Amniotic stem cell (primary cell): ENCODE measurements around the gene LHX5.

ENCODE experiments used
- DNase-seq: peaks from one replicate; lab custom pipeline; 2025; lab: John Stamatoyannopoulos, UW

Gene LHX5

DNA sequence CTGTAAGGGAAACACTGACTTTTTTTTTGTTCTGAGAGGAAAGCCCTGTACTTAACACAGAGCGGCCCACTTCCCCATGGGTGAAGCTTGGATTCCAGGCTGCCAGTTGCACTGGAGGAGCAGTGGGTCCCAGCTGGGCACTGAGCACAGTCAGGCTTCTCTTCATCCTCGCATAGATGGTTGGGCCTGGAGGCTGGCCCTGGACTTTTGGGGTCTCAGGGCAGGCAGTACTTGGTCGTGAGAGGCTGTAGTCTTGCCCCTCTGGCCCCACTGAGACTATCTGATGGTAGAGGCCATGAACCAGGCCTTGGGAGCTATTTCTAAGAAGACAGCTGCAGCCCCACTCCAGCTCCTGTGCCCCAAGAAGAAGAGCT, 6.2 kb upstream of the LHX5 start:
- DNase-seq, result no peak

GRCh38 chr12:113477171-113477841, 5.6 kb upstream of the LHX5 start:
- no peak for DNase-seq

GRCh38 chr12:113476176-113476986, 4.7 kb upstream of the LHX5 start:
- DNase-seq, result no peak

- DNase-seq, result no peak
Measured at GRCh38 chr12:113475451-113476175, 3.9 kb upstream of the LHX5 start.

DNA sequence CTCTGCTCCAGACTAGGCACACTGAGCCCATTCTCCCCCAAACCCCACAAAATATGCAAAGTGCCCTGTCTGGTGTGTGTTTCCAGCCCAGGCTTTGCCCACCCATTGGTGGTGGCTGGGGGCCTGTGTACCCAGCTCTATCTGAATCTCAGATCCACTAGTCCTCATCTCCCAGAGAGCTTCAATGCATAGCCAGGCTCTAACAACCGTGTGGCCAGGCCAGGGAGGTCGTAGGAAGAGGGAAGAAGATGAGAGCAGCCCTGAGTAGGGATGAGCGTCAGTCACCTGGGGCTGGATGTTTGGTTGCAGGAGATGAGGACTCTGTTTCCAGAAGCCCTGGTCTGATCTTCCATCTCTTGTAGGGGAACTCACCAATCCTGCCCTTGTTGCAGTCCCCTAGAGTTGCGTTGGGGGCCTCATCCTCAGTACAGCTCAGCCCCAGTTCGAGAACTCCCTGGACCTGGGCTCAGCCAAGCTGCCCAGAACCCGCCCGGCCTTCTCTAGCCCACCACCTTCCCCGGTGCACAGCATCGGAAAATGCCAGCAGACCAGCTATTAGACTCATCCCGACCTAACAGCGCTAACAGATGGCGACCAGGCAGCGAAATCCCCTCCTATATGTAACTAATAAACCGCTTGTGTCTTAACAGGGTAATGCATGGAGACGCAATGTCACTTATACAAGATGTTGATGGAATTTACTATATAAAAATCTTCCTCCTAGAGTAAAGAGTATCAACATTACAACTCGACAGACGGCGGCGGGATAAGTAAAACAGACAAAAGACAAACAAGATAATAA, 3.2 kb upstream of the LHX5 start:
- DNase-seq, result no peak

GRCh38 chr12:113473942-113474341, 2.3 kb upstream of the LHX5 start:
- DNase-seq, result no peak

DNA sequence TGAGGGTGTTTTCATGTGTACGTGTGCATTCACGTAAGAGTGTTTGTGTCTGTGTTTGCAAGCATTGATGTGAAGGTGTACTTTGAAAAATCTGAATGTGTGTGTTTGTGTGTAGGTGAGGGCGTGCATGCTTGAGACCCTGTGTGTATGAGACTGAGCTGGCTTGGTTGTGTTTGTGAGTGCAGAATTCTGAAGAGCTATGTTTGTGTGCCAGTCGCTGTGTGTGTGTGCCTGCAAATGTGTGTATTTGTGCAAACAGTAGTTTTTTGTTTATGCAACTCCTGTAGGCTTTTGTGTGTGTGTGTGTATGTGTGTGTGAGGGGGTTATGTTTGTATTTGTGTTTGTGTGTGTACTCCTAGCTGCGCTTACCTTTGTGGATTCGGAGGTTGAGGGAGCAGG, 1.7 kb upstream of the LHX5 start:
- DNase-seq, result no peak

GRCh38 chr12:113472191-113473121, 785 bp upstream of the LHX5 start:
- DNase-seq, result no peak

DNA sequence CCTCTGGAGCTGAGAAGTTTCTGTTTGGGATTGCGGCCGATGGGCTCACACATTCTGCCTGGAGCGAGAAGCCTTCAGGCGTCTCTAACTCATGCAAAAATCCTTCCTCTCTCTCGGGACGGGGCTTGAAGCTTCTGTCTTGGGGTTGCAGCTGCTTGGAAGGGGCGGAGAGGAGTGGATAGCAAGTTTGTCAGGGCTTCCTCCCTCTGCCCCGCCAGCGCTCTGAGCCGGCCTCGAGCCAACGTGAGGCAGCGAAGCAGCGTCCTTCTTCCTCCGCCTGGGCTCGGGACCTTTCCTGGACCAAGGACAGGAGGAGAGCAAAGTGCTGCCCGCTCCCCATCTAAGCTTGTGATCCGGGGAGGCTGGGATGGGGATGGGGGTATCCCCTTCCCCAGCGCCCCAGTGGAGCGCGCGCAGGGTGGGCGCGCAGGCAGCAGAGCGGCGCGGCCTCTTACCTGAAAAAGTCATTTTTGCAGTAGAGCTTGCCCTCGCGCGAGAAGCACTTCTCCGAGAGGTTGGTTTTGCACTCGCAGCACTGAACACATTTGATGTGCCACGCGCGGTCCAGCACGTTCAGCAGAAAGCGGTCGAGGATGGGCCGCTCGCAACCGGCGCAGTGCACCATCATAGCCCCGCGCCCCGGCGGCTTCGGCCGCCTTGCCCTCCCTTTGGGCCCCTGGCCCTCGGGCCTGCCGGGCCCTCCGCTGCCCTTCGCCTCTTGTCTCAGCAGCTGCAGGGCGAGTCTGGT, 626 bp downstream of the LHX5 start:
- no peak for DNase-seq

DNA sequence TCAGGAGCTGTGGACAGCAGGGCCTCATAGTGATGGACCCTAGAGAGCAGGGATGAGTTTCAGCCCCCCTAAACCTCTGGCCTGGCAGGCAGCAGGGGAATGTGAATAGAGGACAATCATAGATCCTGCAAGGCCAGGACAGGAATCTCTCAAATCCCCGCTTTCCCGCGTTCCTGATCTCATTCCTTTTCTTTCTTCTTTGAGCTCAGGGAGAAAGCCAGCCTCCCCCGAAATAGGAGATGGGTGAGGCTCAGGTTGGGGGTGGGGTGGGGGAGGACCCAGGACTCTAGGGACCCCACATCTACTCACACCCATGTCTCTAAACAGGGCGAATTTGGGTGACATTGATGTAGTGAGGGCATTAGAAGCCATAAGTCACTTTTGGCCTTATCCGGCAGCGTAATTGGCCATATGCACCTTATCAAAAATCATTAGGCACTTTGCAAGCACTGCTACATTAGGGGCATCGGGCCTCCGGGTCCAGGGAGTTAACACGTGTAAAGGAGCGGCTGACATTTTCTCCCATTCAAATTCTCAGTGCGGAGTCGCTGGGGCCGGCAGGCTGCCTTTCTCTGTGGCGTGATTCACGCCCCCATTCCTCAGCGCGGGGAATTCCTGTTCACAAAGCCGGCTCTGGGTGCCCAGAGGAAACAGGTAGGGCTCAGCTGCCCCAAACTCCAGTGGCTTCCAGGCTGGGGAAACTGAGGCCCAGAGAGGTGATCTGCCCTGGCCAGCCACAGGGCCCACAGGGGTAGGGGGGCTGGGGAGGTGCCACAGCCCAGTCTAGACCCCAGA, 1.5 kb downstream of the LHX5 start:
- DNase-seq, result no peak

GRCh38 chr12:113469224-113469948, 2.3 kb downstream of the LHX5 start:
- no peak for DNase-seq

- DNase-seq, result no peak
Measured at GRCh38 chr12:113468365-113469223, 3.1 kb downstream of the LHX5 start.

GRCh38 chr12:113467502-113468364, 3.9 kb downstream of the LHX5 start:
- no peak for DNase-seq

GRCh38 chr12:113467142-113467501, 4.5 kb downstream of the LHX5 start:
- no peak for DNase-seq

GRCh38 chr12:113466454-113467141, 5.1 kb downstream of the LHX5 start:
- DNase-seq, result no peak

DNA sequence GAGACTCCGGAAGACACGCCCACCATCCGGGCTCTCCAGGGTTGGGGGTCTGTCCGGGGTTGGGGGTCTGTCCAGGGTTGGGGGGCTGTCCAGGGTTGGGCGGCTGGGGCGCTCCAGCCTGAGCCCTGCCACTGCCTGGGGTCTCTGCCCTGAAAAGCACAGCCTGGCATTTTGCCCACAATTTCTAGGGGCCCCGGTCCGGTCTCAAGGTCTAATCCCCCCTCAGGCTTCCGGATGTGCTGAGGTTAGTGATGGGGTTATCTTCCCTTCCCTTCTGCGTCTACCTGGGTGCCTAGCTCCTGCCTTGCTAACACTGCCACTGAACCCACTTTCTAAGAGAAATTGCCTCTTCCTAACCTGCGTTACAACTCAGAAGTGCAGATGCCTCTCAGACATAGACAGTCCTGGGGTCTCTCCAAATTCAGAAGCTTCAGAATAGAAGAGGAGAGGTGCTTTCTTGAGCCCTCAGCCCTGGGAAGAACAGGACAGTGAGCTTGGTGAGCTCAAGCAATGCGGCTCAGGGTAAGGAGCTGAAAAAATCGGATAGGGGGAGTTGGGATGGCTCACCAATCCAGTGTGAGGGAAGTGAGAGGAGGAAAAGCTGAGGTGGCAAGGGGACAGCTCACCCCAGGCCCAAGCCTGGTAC, 5.7 kb downstream of the LHX5 start:
- no peak for DNase-seq
